GM11168 (cell line): ENCODE results near the gene PRPF31.
"Not testable (repeated sequence)": the region's sequence is repeated elsewhere in the genome, so short reads cannot be mapped to it uniquely, and the experiment has no call there.

Experiments
- in situ Hi-C: fragments of 300-500 bp; cut with MboI; formaldehyde crosslinking; loops from one replicate; pipeline ENCODE4 v1.12.0; 2022; ENCODE audit warnings: low sequenced_read_pairs; ENCODE audit not compliant: unreplicated experiment

The PRPF31 gene

DNA sequence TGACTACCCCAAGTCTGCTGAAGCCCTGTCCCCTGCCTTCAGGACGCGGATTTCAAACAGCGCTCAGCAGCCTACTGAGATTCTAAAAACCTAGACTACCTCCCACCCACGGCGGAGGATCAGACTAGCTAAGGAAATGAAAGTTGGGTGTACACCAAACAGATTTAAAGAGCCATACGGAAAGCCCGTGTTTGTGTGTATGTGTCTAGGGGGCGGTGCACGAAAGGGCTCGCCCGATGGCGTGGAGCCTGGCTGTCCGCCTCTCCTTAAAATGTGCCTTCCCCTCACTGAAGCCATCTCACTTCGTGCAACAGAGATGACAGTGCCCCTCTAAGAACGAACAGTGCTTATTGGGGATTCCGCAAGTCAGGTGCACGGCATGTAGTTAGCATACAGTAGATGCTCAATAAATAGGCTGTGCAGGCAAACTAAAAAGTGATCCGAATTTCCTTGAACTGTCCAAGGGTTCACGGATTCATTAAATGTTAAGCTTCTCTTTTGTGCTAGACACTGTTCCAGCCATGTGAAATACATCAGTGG lies 43.3 kb downstream of the PRPF31 start:
- in situ Hi-C loops = no loop called here

GRCh38 chr19:54159352-54160181 lies 44.0 kb downstream of the PRPF31 start, which contains the start of gene LENG1:
TSS of gene LENG1 (minus strand) at chr19:54159721. CDS start at chr19:54159695, 26 bp downstream.
- in situ Hi-C loops = no loop called here

GRCh38 chr19:54160182-54160811 lies 44.7 kb downstream of the PRPF31 start:
- in situ Hi-C loops = no loop called here

GRCh38 chr19:54160854-54161253 lies 45.3 kb downstream of the PRPF31 start:
- in situ Hi-C loops = no loop called here

GRCh38 chr19:54162241-54162805 lies 46.8 kb downstream of the PRPF31 start:
- in situ Hi-C loops = no loop called here

DNA sequence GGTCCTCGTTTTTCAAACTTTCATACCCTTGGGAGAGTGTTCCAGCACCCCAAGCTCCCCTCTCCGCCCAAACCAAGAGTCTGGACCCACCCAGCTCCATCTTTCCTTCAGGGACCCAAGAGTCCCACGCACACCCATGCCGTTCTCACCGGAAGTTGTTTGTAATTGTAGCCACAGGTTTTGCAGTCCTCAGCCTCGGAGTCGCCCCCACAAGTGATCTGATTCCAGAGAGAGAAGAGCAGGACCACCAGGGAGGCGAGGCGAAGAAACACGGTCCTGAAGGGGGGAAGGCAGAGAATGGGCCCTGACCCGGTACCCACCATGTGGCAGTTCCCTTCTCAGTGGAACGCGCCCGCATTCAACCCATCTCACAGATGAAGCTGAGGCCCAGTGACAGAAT lies 47.3 kb downstream of the PRPF31 start:
- in situ Hi-C loops = no loop called here

GRCh38 chr19:54164369-54165068 lies 49.0 kb downstream of the PRPF31 start:
- in situ Hi-C loops = no loop called here

DNA sequence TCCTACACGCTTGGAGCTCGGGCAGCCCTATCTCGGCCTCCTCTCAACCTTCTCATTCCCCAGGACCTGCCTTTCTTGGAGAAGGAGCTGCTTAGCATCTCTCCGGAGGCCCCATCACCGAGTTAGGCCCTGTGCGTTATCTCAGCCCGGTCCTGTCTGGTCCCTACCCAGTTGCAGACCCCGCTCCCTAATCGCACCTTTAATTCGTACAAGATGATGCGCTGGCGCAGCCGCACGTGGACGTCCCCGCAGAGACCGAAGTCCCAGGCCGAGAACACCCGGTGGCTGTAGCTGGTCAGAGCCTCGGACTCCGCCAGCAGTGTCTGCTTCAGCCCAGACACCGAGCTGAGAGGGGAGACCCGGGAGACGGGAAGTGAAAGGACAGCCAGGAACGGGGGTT lies 49.7 kb downstream of the PRPF31 start:
- in situ Hi-C loops = no loop called here

DNA sequence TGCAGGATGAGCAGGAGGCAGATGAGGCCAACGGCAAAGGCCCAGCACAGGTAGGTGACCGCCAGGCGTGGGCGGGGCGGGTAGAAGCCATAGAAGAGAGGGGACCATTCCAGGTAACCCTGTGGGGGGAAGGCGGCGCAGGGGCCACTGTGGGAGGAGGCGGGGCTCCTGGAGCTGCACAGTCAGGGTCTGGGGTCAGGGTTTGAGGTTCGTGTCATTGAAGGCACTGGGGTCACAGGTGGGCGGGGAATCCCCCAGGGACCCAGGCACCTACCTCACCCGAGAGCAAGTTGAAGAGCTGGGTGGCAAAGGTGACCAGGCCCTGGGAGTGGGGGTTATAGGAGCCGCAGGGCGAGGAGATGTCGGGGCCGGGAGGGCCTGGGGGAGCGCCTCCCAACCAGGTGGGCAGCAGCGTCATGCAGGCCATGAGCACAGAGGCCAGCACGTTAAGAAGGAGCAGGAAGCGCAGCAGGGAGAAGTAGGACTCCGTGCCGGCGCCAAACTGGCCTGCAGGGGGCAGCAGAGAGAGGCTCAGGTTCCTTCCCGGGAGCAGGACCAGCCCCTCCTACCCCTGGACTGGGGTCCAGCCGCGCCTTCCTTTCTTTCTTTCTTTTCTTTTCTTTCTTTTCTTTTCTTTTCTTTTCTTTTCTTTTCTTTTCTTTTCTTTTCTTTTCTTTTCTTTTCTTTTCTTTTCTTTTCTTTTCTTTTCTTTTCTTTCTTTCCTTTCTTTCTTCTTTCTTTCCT lies 52.8 kb downstream of the PRPF31 start:
- in situ Hi-C loops = no loop called here

DNA sequence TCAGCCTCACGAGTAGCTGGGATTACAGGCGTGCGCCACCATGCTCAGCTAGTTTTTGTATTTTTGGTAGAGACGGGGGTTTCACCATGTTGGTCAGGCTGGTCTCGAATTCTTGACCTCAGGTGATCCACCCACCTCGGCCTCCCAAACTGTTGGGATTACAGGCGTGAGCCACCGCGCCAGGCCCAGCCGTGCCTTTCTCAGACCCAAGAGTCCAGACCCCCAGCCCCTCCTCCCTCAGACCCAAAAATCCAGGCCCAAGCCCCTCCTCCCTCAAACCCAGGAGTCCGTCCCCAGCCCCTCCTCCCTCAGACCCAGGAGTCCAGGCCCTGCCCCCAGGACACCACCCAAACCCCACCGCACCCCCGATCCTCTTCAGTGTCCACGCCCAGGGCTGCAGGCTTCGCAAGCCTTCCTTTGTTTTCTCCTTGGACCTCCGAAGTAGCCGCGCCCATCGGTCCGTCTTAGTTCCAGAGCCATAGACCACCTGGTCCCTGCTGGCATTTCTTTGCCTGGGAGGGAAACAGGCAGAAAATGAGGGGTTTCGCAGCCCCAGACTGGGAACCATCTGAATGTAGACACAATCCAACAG lies 53.7 kb downstream of the PRPF31 start:
- in situ Hi-C loops = no loop called here

DNA sequence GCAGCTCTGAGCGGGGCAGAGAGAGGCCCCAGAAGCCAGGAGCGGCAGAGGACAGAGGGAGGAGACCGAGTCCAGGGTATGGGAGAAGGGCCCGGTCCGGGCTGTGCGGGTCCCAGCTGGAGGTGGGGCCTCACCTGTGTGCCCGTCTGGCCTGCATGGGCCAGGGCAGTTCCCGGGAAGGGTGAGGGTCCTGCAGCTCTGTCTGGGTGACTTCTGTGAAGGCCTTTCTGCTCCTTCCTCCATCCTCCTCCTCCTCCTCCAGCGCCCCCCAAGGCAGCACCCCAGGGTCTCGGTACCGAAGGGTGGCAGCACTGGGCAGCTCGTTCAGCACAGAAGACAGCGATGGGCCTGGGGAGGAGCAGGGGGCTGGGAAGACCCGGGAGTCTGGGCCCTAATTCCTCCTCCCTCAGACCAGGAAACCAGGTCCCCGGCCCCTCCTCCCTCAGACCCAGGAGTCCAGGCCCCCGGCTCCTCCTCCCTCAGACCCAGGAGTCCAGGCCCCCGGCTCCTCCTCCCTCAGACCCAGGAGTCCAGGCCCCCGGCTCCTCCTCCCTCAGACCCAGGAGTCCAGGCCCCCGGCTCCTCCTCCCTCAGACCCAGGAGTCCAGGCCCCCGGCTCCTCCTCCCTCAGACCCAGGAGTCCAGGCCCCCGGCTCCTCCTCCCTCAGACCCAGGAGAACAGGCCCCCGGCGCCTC lies 56.3 kb downstream of the PRPF31 start:
- in situ Hi-C loops = not testable (repeated sequence)

DNA sequence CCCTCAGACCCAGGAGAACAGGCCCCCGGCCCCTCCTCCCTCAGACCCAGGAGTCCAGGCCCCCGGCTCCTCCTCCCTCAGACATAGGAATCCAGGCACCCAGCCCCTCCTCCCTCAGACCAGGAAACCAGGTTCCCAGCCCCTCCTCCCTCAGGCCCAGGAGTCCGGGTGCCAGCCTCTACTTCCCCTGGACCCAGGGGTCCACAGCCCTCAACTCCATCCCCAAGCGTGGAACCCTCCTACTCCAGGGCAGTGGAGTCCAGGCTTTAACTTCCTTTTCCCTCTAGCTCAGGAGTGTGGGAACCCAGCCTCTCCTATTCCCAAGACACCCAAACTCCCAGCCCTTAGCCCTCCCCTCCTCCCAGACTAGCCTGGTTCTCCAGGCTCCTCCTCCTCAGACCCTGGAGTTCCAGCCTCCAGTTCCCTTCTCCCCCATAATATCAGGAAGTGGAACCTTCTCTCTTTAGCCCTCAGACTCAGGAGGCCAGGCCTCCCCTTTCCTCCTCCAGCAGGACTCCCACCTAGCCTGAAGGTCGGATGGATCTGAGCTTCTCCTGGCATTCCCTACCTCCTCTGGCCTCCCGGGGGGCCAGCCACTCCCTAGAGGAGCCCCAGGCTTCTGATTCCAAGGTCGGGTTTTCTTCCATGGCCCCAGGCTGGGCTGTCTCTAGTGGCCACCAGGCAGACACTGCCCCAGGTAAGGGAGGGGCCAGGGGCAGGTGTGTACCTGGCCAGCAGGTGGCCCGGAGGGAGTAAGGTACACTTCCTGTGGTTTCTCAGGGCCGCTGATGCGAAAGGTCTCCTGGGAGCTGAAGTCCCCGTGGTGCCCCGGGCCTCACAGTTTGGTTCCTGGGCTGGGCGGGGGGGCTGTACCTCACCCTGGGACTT lies 57.2 kb downstream of the PRPF31 start, which contains the start of gene TMC4:
TMC4 (minus strand) TSS at position 690 of the 888 bp plus-strand sequence; CDS start at position 647, 43 bp downstream.
- in situ Hi-C loops = no loop called here

DNA sequence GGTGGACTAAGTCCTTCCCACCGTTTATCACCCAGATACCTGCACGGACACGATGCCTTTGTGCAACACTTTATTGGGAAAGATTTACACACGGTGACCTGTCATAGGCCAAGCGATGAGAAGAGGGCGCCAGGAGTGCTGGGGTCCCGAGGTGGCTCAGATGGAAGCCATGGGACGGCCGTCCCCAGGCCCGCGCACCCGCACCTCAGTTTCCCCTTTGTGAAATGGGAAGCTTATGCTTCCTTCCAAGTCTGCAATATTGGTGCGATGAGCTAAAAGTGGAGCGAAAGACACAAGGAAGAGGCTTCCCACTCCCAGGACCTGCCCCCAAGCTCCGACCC lies 57.8 kb downstream of the PRPF31 start:
- in situ Hi-C loops = no loop called here

DNA sequence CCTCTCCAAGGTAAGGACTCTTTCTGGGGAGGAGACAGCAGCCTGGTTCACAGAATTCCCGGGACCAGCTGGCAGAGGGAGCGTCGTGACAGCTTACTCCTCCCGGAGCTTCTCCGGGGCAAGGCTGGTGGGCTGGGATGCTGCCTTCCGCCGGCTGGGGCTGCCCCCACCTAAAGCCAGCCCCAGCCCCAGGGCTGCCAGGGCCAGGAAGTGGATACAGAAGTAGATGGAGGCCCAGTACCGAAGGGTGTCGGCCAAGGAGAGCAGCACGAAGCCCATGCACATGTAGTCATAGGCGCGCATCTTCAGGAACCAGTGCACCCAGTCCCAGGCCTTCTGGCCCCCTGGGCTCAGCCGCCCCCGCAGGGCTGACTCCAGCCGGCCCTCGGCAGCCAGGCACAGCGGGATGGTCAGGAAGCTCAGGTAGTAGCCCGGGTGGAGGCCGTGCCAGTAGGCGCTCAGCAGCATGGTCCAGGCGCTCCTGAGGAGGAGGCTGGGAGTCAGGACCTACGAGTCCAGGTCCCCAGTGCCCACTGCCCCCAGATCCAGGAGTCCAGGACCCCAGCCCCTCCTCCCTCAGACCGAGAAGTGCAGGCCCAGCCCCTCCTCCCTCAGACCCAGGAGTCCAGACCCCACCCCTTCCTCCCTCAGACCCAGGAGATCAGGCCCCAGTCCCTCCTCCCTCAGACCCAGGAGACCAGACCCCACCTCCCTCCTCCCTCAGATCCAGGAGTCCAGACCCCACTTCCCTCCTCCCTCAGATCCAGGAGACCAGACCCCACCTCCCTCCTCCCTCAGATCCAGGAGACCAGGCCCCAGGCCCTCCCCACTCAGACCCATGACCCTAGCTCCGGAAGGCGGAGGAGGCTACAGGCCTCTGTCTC lies 58.6 kb downstream of the PRPF31 start:
- in situ Hi-C loops = no loop called here

DNA sequence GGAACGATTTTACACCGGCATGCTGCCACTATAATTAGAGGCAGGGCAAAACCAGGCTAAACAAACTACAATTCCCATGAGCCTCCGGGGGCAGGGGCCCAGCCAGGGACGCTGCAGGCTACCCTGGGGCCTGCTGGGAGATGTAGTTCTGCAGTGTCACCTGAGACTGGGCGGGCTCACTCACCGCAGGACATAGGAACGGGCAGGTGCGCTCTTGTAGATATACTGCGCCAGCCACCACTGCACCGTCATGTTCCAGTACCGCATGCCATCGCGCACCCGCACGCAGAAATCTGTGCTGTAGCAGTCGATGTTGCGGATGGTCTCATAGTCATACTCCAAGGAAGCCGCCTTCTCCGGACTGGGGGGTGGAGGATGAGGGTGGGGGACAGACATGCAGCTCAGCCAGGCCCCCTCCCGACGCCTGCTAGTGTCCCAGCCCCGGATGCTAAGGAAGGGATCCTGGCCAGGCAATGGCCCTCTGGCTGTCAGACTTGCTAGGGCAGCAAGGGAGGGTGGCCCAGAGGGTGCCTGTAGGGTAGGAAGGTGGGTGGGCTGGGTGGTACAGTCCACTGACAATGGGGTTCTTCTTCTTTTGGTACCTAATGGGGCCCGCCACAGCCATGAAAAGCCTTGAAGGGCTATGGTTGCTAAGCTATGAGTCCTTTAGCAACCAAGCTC lies 63.2 kb downstream of the PRPF31 start:
- in situ Hi-C loops = loop anchor here (5.0 kb wide), 1 partner anchor 54 kb away; no protein-coding TSS in a partner anchor

DNA sequence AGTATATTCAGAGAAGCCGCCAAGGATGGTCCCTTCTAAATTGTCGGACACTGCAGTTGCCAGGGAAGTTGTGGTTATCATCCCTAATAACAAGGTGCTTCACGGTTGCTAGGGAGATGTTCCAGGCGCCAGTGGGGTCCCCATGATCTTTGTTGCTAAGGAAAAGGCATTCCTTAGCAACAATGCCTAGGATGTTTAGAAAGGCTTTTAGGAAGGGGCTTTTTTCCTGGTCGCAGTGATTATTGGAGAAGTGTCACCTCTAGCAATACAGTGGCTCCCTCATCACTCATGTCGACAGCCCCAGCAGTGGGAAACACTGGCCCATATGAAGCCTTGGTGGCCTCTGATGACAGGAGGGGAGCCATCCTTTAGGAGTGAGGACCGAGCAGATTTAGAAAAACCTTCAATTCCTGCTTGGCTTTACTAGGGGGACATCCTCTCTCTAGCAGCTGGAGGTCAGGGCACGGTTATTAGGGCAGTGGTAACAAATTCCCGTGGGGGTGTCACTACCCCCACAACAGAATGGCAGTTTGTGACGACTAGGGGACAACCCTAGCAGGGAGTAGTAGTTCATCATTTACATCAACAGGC lies 63.8 kb downstream of the PRPF31 start:
- in situ Hi-C loops = loop anchor here (5.0 kb wide), 1 partner anchor 53 kb away; no protein-coding TSS in a partner anchor
